A673 (cell line): ENCODE data around the gene ADAM8. TPM values are rescaled to one million over a fixed set of nuclear protein-coding genes. Genes with fewer than 3 reads are reported as not detected.

Experiments used
- BruUV-seq: library from RNA; stranded (reverse); fragments of 400-500 nt; replicated peaks from 2 replicates; lab custom pipeline; 2021; lab: Mats Ljungman, UMichigan
- CTCF ChIA-PET: fragments of 300-600 bp; sonication (Branson Sonifier 250); formaldehyde crosslinking; loops from one replicate; lab custom pipeline; 2022; ENCODE audit warnings: antibody characterized with exemption; lab: Charles Lee
- POLR2A ChIA-PET: fragments of 300-600 bp; sonication (Branson Sonifier 250); formaldehyde crosslinking; loops from one replicate; lab custom pipeline; 2022; ENCODE audit warnings: antibody characterized with exemption; ENCODE audit not compliant: low non-redundant PET; lab: Charles Lee
- DNase-seq: peaks from one replicate; pipeline ENCODE4 v3.0.0-alpha.2; 2015; ENCODE audit warnings: low spot score
- H3K27ac ChIP-seq: fragments of 200-600 bp; sonication (generic); 2 replicates; pipeline ENCODE4 v1.5.1; 2016; ENCODE audit warnings: mixed run types, low read depth, mild to moderate bottlenecking, mixed read lengths, antibody characterized with exemption, low read length; ENCODE audit not compliant: poor library complexity, severe bottlenecking
- H3K27me3 ChIP-seq: fragments of 200-600 bp; sonication (generic); replicated peaks from 2 replicates; pipeline ENCODE4 v1.6.1; 2017; ENCODE audit warnings: mixed run types, low read depth, mild to moderate bottlenecking, mixed read lengths, antibody characterized with exemption, low read length; ENCODE audit not compliant: insufficient read depth, poor library complexity
- H3K36me3 ChIP-seq: fragments of 200-600 bp; sonication (generic); 2 replicates; pipeline ENCODE4 v1.6.1; 2016; ENCODE audit warnings: mixed run types, mild to moderate bottlenecking, mixed read lengths, antibody characterized with exemption, low read length; ENCODE audit not compliant: insufficient read depth, poor library complexity, severe bottlenecking
- H3K4me1 ChIP-seq: fragments of 200-600 bp; sonication (generic); 2 replicates; pipeline ENCODE4 v1.6.1; 2017; ENCODE audit warnings: mixed run types, mild to moderate bottlenecking, mixed read lengths, antibody characterized with exemption, low read length; ENCODE audit not compliant: insufficient read depth, poor library complexity, severe bottlenecking
- H3K4me3 ChIP-seq: fragments of 200-600 bp; sonication (generic); 2 replicates; pipeline ENCODE4 v1.5.1; 2016; ENCODE audit warnings: low read depth, mixed run types, mild to moderate bottlenecking, mixed read lengths, low read length; ENCODE audit not compliant: poor library complexity, severe bottlenecking
- H3K9me3 ChIP-seq: fragments of 200-600 bp; sonication (generic); 2 replicates; pipeline ENCODE4 v1.6.1; 2016; ENCODE audit warnings: mixed run types, low read depth, mild to moderate bottlenecking, mixed read lengths, antibody characterized with exemption, low read length; ENCODE audit not compliant: poor library complexity, severe bottlenecking
- EZH2 ChIP-seq: fragments of 200-600 bp; sonication (generic); IDR thresholded peaks from 2 replicates; pipeline ENCODE4 v1.6.1; 2017; ENCODE audit warnings: borderline replicate concordance, low read depth, mild to moderate bottlenecking, mixed read lengths, antibody characterized with exemption, low read length; ENCODE audit not compliant: poor library complexity, severe bottlenecking
- intact Hi-C: fragments of 100-400 bp; cut with micrococcal nuclease; formaldehyde crosslinking; loops from one replicate; pipeline ENCODE4 v1.10.0; 2022; ENCODE audit not compliant: unreplicated experiment
- total RNA-seq: library from RNA; stranded (reverse); gene quantifications from 2 replicates; pipeline ENCODE4 v1.2.3, GENCODE V29; 2021
- TF ChIP-seq, protein P1 (sequence below): fragments of 300-800, 200-600 bp; sonication (generic); conservative IDR thresholded peaks from 2 replicates; pipeline ENCODE4 v1.5.1; 2017; ENCODE audit warnings: low read depth, mild to moderate bottlenecking, antibody characterized with exemption, low read length, moderate library complexity, mixed read lengths

ADAM8 gene
- total RNA-seq, 1 experiment from 2014 or later = 1.2 TPM

DNA sequence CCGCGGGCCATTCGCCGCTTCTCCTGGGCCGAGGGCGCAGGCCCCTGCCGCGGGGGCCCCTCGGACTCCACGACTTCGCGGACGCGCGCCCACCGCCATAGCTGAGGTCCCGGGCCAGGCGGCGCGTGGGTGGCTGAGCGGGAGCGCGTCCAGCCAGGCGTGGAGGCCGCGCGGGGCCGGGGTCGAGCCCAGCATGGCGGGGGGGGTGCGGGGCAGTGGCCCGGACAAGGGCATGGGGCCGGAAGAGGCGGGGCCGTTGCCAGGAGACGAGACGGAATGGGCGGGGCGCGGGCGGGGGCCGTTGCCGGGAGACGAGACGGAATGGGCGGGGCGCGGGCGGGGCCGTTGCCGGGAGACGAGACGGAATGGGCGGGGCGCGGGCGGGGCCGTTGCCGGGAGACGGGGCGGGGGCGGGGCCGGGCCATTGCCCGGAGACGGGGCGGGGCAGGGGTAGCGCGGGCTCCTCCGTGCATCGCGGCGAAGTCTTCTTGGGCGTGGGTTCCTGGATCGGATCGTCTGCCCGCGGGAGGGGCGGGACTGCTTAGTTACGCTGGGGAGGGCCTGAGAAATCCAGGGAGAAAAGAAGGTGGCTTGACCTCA is 14.8 kb downstream of the ADAM8 start:
- ChIA-PET CTCF (no interaction called here), POLR2A (no interaction called here)
- H3K36me3 ChIP-seq = no peaks in the 10 kb centered on the region
- no peaks in the 10 kb centered on the region for H3K9me3 ChIP-seq
- peaks cover 19% of the 10 kb centered on the region for H3K4me1 ChIP-seq
- DNase-seq = peak; percentile 65
- no TSS peak for BruUV-seq
- H3K27ac ChIP-seq = peak overlapping the region; percentile 59
- TF ChIP-seq, protein P1, sequence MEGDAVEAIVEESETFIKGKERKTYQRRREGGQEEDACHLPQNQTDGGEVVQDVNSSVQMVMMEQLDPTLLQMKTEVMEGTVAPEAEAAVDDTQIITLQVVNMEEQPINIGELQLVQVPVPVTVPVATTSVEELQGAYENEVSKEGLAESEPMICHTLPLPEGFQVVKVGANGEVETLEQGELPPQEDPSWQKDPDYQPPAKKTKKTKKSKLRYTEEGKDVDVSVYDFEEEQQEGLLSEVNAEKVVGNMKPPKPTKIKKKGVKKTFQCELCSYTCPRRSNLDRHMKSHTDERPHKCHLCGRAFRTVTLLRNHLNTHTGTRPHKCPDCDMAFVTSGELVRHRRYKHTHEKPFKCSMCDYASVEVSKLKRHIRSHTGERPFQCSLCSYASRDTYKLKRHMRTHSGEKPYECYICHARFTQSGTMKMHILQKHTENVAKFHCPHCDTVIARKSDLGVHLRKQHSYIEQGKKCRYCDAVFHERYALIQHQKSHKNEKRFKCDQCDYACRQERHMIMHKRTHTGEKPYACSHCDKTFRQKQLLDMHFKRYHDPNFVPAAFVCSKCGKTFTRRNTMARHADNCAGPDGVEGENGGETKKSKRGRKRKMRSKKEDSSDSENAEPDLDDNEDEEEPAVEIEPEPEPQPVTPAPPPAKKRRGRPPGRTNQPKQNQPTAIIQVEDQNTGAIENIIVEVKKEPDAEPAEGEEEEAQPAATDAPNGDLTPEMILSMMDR = no peak
- TF ChIP-seq EZH2 = no peak
- H3K27me3 ChIP-seq = no peaks in the 10 kb centered on the region
- intact Hi-C loops = no loop called here
- peak overlapping the region; percentile 63 for H3K4me3 ChIP-seq

DNA sequence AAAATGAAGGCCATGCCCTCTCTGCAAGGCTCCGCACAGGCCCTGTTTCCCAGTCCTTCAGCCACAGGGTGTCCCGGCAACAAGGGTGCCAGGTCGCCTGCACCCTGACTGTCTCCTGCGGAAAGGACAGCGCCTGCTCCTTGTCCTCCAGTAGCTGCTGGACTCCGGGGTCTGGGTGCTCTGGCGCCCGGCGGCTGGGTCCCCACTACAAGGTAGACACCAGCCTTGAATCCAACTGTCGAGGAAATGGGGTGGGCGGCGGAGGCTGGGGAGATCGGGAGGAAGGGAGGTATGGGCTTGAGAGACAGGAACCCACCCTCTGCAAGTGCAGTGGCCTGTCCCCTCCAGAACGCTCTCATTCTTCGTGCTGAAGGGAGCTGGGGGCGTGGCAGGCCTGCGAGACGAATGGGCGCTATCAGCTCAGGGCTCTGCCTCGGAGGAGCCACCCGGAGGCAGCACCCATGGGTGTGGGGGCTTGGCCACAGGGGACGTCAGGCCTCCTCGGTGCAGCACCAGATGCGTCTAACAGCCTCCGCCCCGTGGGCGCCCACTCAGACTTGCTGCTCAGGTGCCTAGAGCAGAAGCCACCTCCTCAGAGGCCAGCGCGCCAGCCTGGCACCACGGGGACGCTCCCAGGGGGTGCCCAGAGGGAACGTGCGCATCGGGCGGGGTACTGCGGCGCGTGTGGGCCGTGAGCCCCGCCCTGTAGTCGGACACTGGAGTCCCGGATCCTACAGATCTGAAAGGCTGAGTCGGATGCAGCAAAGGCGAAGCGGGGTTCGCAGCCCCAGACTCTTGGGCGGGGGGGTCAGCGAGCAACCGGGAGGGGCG is 15.6 kb downstream of the ADAM8 start:
- H3K36me3 ChIP-seq = no peaks in the 10 kb centered on the region
- TF ChIP-seq, protein P1 = no peak
- no peak for TF ChIP-seq EZH2
- peak overlapping the region; percentile 63 for H3K4me3 ChIP-seq
- DNase-seq = peak; percentile 59
- H3K27me3 ChIP-seq = no peaks in the 10 kb centered on the region
- peaks cover 19% of the 10 kb centered on the region for H3K4me1 ChIP-seq
- CTCF ChIA-PET = no interaction called here
- no TSS peak for BruUV-seq
- H3K9me3 ChIP-seq = no peaks in the 10 kb centered on the region
- POLR2A ChIA-PET = no interaction called here
- peak overlapping the region; percentile 59 for H3K27ac ChIP-seq
- intact Hi-C loops = no loop called here

DNA sequence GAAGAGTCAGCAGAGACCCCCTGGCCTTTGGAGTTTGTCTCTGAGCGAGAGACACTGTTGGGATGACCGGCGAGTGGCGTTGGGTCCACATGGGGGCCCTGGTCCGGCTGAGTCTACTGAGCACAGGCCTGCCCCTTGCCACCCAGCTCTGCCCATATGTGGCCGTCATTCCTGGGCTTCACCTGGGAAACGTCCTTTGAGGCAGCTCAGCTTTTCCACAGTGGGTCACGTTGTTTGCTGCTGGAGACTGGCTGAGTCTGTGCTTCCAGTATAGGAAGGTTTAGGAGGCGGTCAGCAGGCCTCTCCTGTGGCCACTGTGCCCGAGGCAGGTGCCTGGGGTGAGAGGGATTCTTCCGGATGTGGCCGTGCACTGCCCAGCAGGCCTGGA is 17.1 kb downstream of the ADAM8 start:
- H3K4me1 ChIP-seq = peaks cover 19% of the 10 kb centered on the region
- CTCF ChIA-PET = no interaction called here
- no peak overlapping the region for H3K4me3 ChIP-seq
- TF ChIP-seq, protein P1 = no peak
- no peak for TF ChIP-seq EZH2
- DNase-seq = no peak
- no peaks in the 10 kb centered on the region for H3K27me3 ChIP-seq
- no peaks in the 10 kb centered on the region for H3K36me3 ChIP-seq
- no TSS peak for BruUV-seq
- POLR2A ChIA-PET = no interaction called here
- intact Hi-C loops = no loop called here
- no peak overlapping the region for H3K27ac ChIP-seq
- no peaks in the 10 kb centered on the region for H3K9me3 ChIP-seq
